GM20000 (cell line): ENCODE measurements around the gene NIPAL3.
A peak's percentile ranks its signal among the peaks of the same experiment; 100 is the strongest.

ENCODE experiments used
- DNase-seq: peaks from one replicate; pipeline ENCODE4 v3.0.0; 2012; ENCODE audit warnings: low spot score
- CTCF ChIP-seq: IDR thresholded peaks from 2 replicates; pipeline ENCODE4 v1.5.1; 2012; ENCODE audit warnings: mild to moderate bottlenecking, control low read depth; ENCODE audit errors: extremely low read depth, missing control alignments

Gene NIPAL3

GRCh38 chr1:24416666-24417391 lies 1.2 kb downstream of the NIPAL3 start:
- no peak for TF ChIP-seq CTCF
- peak; percentile 53 for DNase-seq

DNA sequence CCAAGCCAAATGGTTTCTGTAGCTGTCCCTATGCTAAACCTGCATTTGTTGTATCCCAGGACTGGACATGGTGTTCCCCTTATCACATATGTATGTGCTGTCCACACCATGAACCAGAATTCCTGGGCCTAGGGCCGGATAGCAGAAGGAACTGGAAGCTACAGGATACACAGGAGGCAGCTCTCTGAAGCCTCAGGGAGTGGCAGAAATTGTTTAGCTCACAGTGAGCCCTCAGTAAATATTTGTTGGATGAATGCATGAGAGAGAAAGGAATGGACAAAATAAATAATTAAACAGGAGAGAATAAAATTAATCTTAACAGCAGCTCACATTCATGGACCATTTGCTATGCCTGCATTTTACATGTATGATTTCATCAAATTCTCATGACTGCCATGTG lies 2.1 kb downstream of the NIPAL3 start:
- DNase-seq, result no peak
- TF ChIP-seq CTCF, result no peak

DNA sequence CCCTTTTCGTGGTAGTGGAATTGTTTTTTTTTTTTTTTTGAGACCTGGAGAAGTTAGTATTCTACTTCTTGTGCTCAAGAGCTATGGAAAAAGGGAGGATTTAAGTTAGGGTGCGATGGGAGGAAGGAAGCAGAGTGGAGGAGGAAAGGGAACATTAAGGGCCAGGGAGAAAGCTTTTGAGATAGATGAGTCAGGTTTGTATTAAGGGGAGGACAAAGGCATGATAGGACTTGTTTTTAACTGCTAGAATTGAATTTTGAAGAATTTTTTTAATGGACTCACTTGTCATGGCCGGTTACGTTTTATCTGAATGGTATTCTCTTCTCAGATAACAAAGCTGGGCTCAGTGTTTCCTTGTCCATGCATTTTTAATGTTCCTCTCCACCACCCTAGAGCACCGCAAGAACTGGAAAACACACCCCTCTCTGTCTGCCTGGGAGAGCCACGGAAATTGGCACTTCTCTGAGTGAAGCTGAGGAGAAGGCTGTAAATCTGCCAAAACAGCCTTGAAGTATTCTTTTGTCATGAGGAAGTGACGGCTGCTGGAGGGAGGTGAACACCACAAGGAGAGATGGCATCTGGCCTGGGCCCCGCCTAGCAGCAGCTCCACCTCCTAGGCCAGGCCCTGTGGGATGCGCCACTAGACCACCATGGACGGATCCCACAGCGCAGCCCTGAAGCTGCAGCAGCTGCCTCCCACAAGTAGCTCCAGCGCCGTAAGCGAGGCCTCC lies 3.5 kb downstream of the NIPAL3 start:
- TF ChIP-seq CTCF, result no peak
- no peak for DNase-seq

DNA sequence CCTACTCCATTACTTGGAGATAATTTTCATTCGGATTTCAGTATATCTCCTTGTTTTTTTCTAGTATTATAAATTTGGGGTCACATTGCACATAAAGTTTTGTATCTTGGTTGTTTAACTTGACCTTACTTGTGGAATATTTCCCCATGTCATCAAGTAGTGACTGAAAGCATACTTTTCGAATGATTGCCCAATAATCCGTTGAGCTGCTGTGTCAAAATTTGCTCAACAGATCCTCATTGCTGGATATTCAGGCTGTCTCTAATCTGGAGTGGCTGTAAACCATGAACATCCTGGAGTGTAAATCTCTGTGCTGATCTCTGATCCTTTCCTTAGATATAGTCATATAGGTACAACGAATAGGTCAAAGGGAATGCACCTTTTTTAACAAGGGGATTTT lies 4.9 kb downstream of the NIPAL3 start:
- no peak for DNase-seq
- no peak for TF ChIP-seq CTCF

DNA sequence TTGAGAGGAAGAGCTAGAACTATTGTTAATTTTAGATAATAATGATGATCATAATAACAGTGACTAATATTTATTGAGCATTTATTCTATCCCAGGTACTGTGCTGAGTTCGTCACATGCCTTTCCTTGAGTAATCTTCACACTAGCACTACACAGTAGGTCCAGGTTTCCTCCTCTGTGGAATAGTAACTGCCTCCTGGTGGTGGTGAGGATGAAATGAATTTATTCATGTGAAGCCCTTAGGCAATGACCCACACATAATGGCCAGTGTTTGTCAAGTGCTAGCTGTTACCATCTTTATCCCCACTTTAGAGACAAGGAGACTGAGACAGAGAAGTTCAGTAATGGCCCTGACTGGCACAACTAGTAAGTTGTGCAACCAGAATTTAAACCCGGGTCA lies 5.9 kb downstream of the NIPAL3 start:
- no peak for DNase-seq
- TF ChIP-seq CTCF, result no peak

- TF ChIP-seq CTCF, result no peak
- no peak for DNase-seq
Observed at GRCh38 chr1:24424207-24424606, 8.6 kb downstream of the NIPAL3 start.

DNA sequence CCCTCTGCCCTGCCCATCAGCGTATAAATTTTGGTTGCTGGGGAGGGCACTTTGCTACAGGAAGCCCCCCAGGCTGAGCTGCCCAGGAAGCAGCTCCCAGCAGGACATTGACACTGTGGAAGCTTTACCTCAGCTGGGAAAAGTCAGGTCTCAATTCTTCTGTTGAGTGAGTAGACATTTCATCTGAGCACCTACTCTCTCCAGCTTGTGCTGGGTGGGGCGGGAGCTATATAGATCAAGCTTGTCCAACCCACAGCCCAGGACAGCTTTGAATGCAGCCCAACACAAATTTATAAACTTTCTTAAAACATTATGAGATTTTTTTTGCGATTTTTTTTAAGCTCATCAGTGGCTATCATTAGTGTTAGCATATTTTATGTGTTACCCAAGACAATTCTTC lies 9.4 kb downstream of the NIPAL3 start:
- no peak for TF ChIP-seq CTCF
- no peak for DNase-seq
